D721Med (cell line): Measurements from ENCODE around the gene ACTN3.

Experiments
- DNase-seq: peaks from one replicate; pipeline ENCODE4 v3.0.0; 2011; ENCODE audit warnings: low spot score; ENCODE audit not compliant: insufficient read length
- FAIRE-seq: peaks from 2 replicates; lab custom pipeline; 2011; peaks lifted over from hg19 to GRCh38; lab: Jason Lieb, UNC
- TF ChIP-seq, protein P1 (sequence below): IDR thresholded peaks from 2 replicates; pipeline ENCODE4 v1.5.1; 2012; ENCODE audit warnings: mild to moderate bottlenecking, control low read depth; ENCODE audit not compliant: insufficient read depth; ENCODE audit errors: missing control alignments

The ACTN3 gene

DNA sequence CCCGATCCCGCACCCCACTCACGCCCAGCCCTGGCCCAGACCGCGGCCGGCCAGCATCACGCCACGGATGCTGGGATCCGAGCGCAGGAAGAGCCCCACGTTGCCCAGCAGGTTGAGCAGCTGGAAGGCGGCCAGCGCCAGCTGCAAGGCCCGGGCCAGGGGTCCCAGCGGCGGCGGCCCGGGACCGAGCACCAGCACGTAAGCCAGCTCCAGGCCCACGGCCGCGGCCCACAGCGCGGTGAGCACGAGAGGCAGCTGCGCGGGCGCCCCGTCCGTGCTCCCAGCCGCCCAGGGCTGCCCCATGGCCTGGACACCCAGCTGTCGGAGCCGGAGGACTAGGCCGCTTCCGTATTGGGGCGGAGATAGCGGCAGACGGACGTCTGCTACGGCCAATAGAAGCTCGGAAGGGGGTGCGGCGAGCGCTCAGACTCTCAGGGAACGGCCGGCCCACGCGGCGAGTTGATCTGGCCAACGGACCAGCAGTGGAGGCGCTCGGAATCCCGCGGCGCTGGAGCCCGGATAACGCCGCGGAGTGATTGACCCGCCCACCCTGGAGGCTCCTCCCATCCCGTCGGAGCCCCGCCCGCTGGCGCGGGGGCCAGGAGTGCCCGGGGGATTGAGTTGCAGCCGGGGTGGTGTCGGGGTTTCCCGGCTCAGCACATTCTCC, 869 bp upstream of the ACTN3 start, which contains the start of gene ZDHHC24:
Gene ZDHHC24 (minus strand): TSS at position 348 of the 667 bp plus-strand sequence. CDS start 45 bp downstream, at position 303.
- TF ChIP-seq, protein P1, sequence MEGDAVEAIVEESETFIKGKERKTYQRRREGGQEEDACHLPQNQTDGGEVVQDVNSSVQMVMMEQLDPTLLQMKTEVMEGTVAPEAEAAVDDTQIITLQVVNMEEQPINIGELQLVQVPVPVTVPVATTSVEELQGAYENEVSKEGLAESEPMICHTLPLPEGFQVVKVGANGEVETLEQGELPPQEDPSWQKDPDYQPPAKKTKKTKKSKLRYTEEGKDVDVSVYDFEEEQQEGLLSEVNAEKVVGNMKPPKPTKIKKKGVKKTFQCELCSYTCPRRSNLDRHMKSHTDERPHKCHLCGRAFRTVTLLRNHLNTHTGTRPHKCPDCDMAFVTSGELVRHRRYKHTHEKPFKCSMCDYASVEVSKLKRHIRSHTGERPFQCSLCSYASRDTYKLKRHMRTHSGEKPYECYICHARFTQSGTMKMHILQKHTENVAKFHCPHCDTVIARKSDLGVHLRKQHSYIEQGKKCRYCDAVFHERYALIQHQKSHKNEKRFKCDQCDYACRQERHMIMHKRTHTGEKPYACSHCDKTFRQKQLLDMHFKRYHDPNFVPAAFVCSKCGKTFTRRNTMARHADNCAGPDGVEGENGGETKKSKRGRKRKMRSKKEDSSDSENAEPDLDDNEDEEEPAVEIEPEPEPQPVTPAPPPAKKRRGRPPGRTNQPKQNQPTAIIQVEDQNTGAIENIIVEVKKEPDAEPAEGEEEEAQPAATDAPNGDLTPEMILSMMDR, result no peak
- FAIRE-seq (no peak), DNase-seq (peak; percentile 98)

DNA sequence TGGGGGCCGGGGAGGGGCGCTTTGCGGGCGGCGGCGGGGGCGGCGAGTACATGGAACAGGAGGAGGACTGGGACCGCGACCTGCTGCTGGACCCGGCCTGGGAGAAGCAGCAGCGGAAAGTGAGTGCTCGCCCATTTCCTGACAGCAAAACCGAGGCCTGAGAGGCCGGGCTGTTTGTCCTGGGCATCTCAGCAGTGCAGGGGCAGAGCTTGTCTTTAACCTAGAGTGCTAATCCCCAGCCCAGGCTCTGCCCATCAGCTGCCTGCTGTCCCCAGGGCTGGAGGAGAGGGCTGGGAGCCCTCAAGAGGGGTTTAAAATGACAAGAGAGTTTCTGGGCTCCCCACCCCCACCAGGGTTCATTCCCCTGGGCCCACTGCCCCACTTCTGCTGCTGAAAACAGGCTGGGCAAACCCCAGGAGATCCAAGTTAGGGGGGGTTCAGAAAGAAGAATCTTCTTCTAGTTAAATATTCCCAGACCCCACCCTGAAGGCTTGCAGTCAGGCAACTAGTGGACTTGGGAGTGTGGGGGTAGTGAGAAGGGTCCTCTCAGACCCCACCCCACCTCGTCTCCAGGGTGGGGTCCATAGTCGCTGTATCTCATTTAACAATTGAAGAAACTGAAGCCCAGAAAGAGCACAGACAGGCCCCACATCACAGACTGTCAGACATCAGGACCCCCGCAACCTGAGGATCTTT, 411 bp downstream of the ACTN3 start:
- TF ChIP-seq, protein P1, result no peak
- FAIRE-seq (no peak), DNase-seq (no peak)

DNA sequence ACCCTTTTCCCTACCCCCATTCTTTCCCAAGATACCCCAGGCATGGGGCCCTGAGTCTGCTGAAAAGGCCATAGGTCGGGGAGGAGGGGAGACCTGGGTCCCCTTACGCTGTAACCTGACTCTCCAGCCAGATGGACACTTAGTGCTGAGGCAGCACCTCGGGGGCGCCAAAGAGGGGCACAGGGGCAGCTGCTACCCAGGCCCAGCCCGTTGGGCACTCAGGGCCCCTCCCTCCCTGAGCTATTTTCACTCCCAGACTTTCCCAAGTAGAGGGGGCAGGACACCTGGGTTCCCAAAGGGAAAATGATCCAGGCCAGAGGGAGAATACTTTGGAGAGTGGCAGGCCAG, 933 bp downstream of the ACTN3 start:
- DNase-seq (no peak), FAIRE-seq (no peak)
- TF ChIP-seq, protein P1, result no peak

DNA sequence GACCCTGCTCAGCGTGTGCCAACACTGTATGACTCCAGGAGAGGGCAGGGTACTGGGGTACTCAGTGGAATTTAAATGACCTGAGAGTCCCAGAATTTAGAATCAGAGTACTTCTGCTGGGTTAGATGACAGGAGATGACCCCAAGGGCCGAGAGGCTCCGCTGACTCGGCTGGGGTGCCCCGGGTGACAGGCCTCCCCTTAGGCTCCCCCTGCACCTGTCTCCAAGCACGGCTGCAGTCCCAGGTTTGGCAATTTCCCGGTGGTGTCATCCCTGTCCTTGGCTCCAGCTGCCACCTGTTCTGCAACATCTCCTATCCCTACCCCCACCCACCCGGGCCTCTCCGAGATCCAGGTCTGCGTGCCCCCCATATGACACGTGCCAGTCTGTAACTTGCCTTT, 1.3 kb downstream of the ACTN3 start:
- TF ChIP-seq, protein P1, result no peak
- DNase-seq (no peak), FAIRE-seq (no peak)

DNA sequence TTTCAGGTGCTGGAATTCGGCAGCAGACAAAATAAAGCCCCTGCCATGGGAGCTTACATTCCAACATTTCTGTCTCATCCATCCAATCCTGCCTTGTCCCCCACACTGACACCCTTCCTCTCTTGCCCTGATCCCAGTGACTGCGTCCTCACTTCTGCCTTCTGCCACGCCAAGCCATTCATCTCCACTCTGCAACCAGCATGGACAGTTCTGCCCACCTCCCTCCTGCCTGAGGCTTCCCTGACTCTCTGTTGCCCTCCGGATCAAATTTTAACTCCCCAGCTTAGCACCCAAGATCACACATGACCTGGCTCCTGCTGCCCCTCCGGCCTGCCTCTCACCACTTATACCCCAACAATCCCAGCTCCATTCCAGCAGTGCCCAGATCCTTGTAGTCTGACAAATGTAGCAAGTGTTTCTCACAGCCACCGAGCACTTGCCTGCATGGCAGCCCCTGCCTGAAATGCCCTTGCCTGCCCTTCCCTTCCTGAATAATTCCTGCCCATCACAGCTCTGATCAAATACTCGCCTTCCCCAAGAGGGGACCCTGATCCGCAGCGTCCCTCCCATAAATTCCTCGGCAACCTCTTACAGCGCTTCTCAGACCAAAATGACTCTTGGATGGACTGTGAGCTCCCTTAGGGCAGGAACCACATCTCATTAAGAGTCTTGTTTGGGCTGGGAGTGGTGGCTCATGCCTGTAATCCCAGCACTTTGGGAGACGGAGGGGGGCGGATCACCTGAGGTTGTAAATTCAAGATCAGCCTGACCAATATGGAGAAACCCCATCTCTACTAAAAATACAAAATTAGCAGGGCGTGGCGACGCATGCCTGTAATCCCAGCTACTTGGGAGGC, 2.3 kb downstream of the ACTN3 start:
- TF ChIP-seq, protein P1, result no peak
- DNase-seq (no peak), FAIRE-seq (no peak)

DNA sequence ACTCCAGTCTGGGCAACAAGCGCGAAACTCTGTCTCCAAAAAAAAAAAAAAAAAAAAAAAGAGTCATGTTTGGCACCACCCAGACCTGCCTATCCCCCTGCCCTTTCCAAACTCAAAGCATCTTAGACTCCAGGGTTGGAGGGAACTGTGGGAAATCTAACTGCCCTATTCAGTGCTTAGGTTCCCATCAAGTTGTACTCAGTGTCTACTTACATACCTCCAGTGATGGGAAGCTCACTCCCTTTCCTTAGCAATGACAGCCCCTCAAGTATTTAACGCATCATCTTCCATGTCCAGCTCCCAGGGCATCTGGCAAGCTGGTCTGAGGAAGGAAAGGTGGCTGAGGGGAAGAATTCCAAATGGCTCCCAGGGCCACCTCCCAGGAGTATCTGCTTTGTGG, 3.0 kb downstream of the ACTN3 start:
- TF ChIP-seq, protein P1, result no peak
- DNase-seq (no peak), FAIRE-seq (no peak)
